K562 (cell line): ENCODE measurements around the gene SYNGR3. TPM values are rescaled to one million over a fixed set of nuclear protein-coding genes. Genes with fewer than 3 reads are reported as not detected.
A peak's percentile ranks its signal among the peaks of the same experiment; 100 is the strongest.

Source experiments
- ATAC-seq: fragments of 200-7000 bp; cut with Tn5 transposase; 3 replicates; pipeline ENCODE4 v1.9.1; 2020; ENCODE audit warnings: moderate library complexity
- BruUV-seq: library from RNA; stranded (reverse); fragments of 400-500 nt; replicated peaks from 2 replicates; lab custom pipeline; 2021; lab: Mats Ljungman, UMichigan
- CTCF ChIA-PET: fragments of 300-600 bp; formaldehyde crosslinking; extraction: SDS; loops from one replicate; lab custom pipeline; 2021; ENCODE audit warnings: low intra/inter-chr PET ratio; lab: Yijun Ruan, JAX
- POLR2A ChIA-PET: fragments of 300-600, 350-650 bp; sonication (Branson Sonifier 250); formaldehyde crosslinking; extraction: SDS; loops from one replicate; lab custom pipeline; 2021; ENCODE audit warnings: antibody characterized with exemption, inconsistent platforms; lab: Yijun Ruan, JAX
- DNase-seq, 4 experiments: peaks; one replicate each; pipeline versions ENCODE4 v3.0.0 to v3.0.0-alpha.2; 2011 to 2018; ENCODE audit warnings: low spot score in 3 of 4, mixed read lengths in 3 of 4; ENCODE audit errors: extremely low read depth in 1 of 4
- FAIRE-seq: peaks from 2 replicates; lab custom pipeline; 2011; peaks lifted over from hg19 to GRCh38; lab: Jason Lieb, UNC
- H2AFZ ChIP-seq: 2 replicates; pipeline ENCODE4 v1.6.0; 2011; ENCODE audit warnings: low read depth, low read length, control low read depth, inconsistent platforms
- H3K27ac ChIP-seq: fragments of 200-600 bp; 3 replicates; pipeline ENCODE4 v1.8.0; 2011; ENCODE audit warnings: low read depth, mild to moderate bottlenecking, control low read depth, inconsistent platforms, low read length, moderate library complexity, mixed read lengths; ENCODE audit errors: extremely low read depth
- H3K27me3 ChIP-seq, 2 experiments: fragments of 300-600 bp in 1 of 2; 2 replicates in 1 of 2; 3 replicates in 1 of 2; pipeline versions ENCODE4 v1.6.0 to v1.8.0; 2011; ENCODE audit warnings: inconsistent platforms in 2 of 2, low read length in 2 of 2, mild to moderate bottlenecking in 1 of 2, mixed read lengths in 1 of 2, moderate library complexity in 1 of 2; ENCODE audit not compliant: control insufficient read depth in 2 of 2, insufficient read depth in 2 of 2
- H3K36me3 ChIP-seq: fragments of 300-600 bp; 3 replicates; pipeline ENCODE4 v1.8.0; 2011; ENCODE audit warnings: mild to moderate bottlenecking, low read length, inconsistent platforms; ENCODE audit not compliant: control insufficient read depth, insufficient read depth
- H3K4me1 ChIP-seq, 2 experiments: fragments of 200-600 bp in 1 of 2; replicated peaks in 1 of 2; 2 replicates in 1 of 2; 3 replicates in 1 of 2; pipeline versions ENCODE4 v1.5.1 to v1.8.0; 2011; ENCODE audit warnings: inconsistent platforms in 2 of 2, low read length in 2 of 2, mild to moderate bottlenecking in 1 of 2, mixed read lengths in 1 of 2, moderate library complexity in 1 of 2; ENCODE audit not compliant: control insufficient read depth in 2 of 2, insufficient read depth in 2 of 2
- H3K4me2 ChIP-seq: 2 replicates; pipeline ENCODE4 v1.6.1; 2011; ENCODE audit warnings: low read length, control low read depth, inconsistent platforms, mixed read lengths; ENCODE audit not compliant: insufficient read depth
- H3K4me3 ChIP-seq: fragments of 200-600 bp; sonication (generic), shearing (Covaris generic); 2 replicates; pipeline ENCODE4 v1.5.1; 2016; ENCODE audit warnings: control low read depth, inconsistent platforms
- H3K79me2 ChIP-seq: fragments of 200-600 bp; 3 replicates; pipeline ENCODE4 v1.8.0; 2011; ENCODE audit warnings: low read length, inconsistent platforms; ENCODE audit not compliant: control insufficient read depth, insufficient read depth
- H3K9ac ChIP-seq, 2 experiments: 2 replicates each; pipeline versions ENCODE4 v1.6.0 to v1.6.1; 2011; ENCODE audit warnings: low read depth in 2 of 2, low read length in 2 of 2, control low read depth in 1 of 2, inconsistent platforms in 1 of 2, mild to moderate bottlenecking in 1 of 2, mixed read lengths in 1 of 2; ENCODE audit not compliant: insufficient read depth in 1 of 2
- H3K9me1 ChIP-seq: one replicate; pipeline ENCODE4 v1.6.0; 2011; ENCODE audit warnings: inconsistent platforms, mild to moderate bottlenecking, low read length, moderate library complexity; ENCODE audit not compliant: control insufficient read depth, insufficient read depth
- H3K9me3 ChIP-seq: replicated peaks from 2 replicates; pipeline ENCODE4 v1.5.1; 2011; ENCODE audit warnings: low read depth, low read length, inconsistent platforms; ENCODE audit not compliant: control insufficient read depth, insufficient read depth
- H4K20me1 ChIP-seq: replicated peaks from 2 replicates; pipeline ENCODE4 v1.6.1; 2011; ENCODE audit warnings: low read length, inconsistent platforms, mixed read lengths; ENCODE audit not compliant: control insufficient read depth, insufficient read depth
- BHLHE40 ChIP-seq: IDR thresholded peaks from 2 replicates; pipeline ENCODE4 v1.6.1; 2011; ENCODE audit warnings: low read length, improper control_type of control experiment
- CAMTA2 ChIP-seq: fragments of 250-450 bp; sonication (Bioruptor Pico); conservative IDR thresholded peaks from 2 replicates; pipeline ENCODE4 v1.5.1; 2022
- CHD2 ChIP-seq: IDR thresholded peaks from 2 replicates; pipeline ENCODE4 v1.6.1; 2011; ENCODE audit warnings: low read depth, low read length
- NCOR1 ChIP-seq: fragments of 450-650 bp; IDR thresholded peaks from 2 replicates; pipeline ENCODE4 v1.6.1; 2016; ENCODE audit warnings: mild to moderate bottlenecking, moderate library complexity
- NRF1 ChIP-seq, 2 experiments: fragments of 450-650 bp; IDR thresholded peaks in 1 of 2; conservative IDR thresholded peaks in 1 of 2; 2 replicates each; pipeline ENCODE4 v1.6.1; 2014; ENCODE audit warnings: mild to moderate bottlenecking in 2 of 2
- POLR2B ChIP-seq: fragments of 450-650 bp; IDR thresholded peaks from 2 replicates; pipeline ENCODE4 v1.6.1; 2018; ENCODE audit warnings: low read depth; ENCODE audit not compliant: partially characterized antibody
- POLR2H ChIP-seq: IDR thresholded peaks from 2 replicates; pipeline ENCODE4 v1.6.1; 2016; ENCODE audit warnings: missing genetic modification characterization, low read depth, mild to moderate bottlenecking, control low read depth, missing compliant biosample characterization, moderate library complexity
- SAFB ChIP-seq: fragments of 200-400 bp; formaldehyde crosslinking; IDR thresholded peaks from 2 replicates; pipeline ENCODE4 v1.6.1; 2017; ENCODE audit warnings: low read depth, low read length, borderline replicate concordance
- SIN3A ChIP-seq, 2 experiments: fragments of 150-350 bp in 1 of 2; IDR thresholded peaks; 2 replicates each; pipeline ENCODE4 v1.6.1; 2011 to 2016; ENCODE audit warnings: borderline replicate concordance in 2 of 2, low read depth in 2 of 2, low read length in 2 of 2, mild to moderate bottlenecking in 2 of 2, moderate library complexity in 2 of 2; ENCODE audit not compliant: control insufficient read depth in 1 of 2
- SUPT5H ChIP-seq: fragments of 450-650 bp; IDR thresholded peaks from 2 replicates; pipeline ENCODE4 v1.6.1; 2016
- TAF1 ChIP-seq: IDR thresholded peaks from 2 replicates; pipeline ENCODE4 v1.6.1; 2011; ENCODE audit warnings: mild to moderate bottlenecking, low read length, moderate library complexity; ENCODE audit not compliant: insufficient read depth, control insufficient read depth, severe bottlenecking; ENCODE audit errors: extremely low read depth
- ZKSCAN3 ChIP-seq: fragments of 250-450 bp; sonication (Bioruptor Pico); IDR thresholded peaks from 2 replicates; pipeline ENCODE4 v1.4.0; 2020
- ZNF347 ChIP-seq: fragments of 450-650 bp; formaldehyde crosslinking; IDR thresholded peaks from 2 replicates; pipeline ENCODE4 v1.4.0; 2020; ENCODE audit warnings: low read depth, mild to moderate bottlenecking, moderate library complexity
- ZNF77 ChIP-seq: fragments of 250-450 bp; sonication (Bioruptor Pico); IDR thresholded peaks from 2 replicates; pipeline ENCODE4 v1.5.0; 2020
- WGBS: fragments of 100-300 bp; shearing (Covaris generic); methylation state at CpG from one replicate; pipeline ENCODE4 v1.1.6; 2016; ENCODE audit warnings: low coverage, mixed read lengths; ENCODE audit not compliant: insufficient coverage; ENCODE audit errors: missing lambda C conversion rate; 5-methylcytosine and 5-hydroxymethylcytosine counted together
- in situ Hi-C: fragments of 300-500 bp; cut with MboI; formaldehyde crosslinking; loops from 4 replicates; pipeline ENCODE4 v1.15.0; 2018; ENCODE audit warnings: inconsistent platforms, mixed read lengths
- intact Hi-C: fragments of 100-400 bp; cut with micrococcal nuclease; formaldehyde crosslinking; loops from 2 replicates; pipeline ENCODE4 v1.14.2; 2022
- polyA plus RNA-seq, 8 experiments: library from polyadenylated mRNA; depleted of rRNA in 4 of 8; stranded (reverse) in 5 of 8; unstranded in 3 of 8; fragments of >200 nt; fragmentation: Nextera tagmentation in 2 of 8; fragmentation: Illumina TruSeq in 1 of 8; extraction: Ambion mirVana in 2 of 8; extraction: Trizol in 1 of 8; gene quantifications; 2 replicates each; pipeline versions ENCODE4 v1.2.1 to v1.2.3, GENCODE V29; 2011 to 2014; ENCODE audit warnings: inconsistent platforms in 1 of 8, missing spikeins in 1 of 8
- total RNA-seq, 7 experiments: library from RNA; depleted of rRNA in 6 of 7; stranded (reverse); fragments of >200 nt in 6 of 7; fragmentation: Illumina TruSeq in 2 of 7; extraction: Trizol in 2 of 7; gene quantifications; 2 replicates each; pipeline versions ENCODE4 v1.2.1 to v1.2.3, GENCODE V29; 2011 to 2021; ENCODE audit warnings: low replicate concordance in 1 of 7
- TF ChIP-seq, protein P1 (sequence below): sonication (generic); formaldehyde crosslinking; IDR thresholded peaks from 2 replicates; pipeline ENCODE4 v1.8.1; 2023; ENCODE audit warnings: mild to moderate bottlenecking, missing genetic modification reagents
- TF ChIP-seq, protein P2 (sequence below): fragments of 200-800 bp; sonication (Bioruptor generic); IDR thresholded peaks from 2 replicates; pipeline ENCODE4 v1.6.1; 2017; ENCODE audit warnings: missing genetic modification characterization, missing compliant biosample characterization

Gene SYNGR3
- total and polyA plus RNA-seq, 9 of the 15 experiments (the other 6 are each of a cell fraction or from before 2014, with no cell fraction given): 3.7 to 69.2 (median 36.3) TPM

DNA sequence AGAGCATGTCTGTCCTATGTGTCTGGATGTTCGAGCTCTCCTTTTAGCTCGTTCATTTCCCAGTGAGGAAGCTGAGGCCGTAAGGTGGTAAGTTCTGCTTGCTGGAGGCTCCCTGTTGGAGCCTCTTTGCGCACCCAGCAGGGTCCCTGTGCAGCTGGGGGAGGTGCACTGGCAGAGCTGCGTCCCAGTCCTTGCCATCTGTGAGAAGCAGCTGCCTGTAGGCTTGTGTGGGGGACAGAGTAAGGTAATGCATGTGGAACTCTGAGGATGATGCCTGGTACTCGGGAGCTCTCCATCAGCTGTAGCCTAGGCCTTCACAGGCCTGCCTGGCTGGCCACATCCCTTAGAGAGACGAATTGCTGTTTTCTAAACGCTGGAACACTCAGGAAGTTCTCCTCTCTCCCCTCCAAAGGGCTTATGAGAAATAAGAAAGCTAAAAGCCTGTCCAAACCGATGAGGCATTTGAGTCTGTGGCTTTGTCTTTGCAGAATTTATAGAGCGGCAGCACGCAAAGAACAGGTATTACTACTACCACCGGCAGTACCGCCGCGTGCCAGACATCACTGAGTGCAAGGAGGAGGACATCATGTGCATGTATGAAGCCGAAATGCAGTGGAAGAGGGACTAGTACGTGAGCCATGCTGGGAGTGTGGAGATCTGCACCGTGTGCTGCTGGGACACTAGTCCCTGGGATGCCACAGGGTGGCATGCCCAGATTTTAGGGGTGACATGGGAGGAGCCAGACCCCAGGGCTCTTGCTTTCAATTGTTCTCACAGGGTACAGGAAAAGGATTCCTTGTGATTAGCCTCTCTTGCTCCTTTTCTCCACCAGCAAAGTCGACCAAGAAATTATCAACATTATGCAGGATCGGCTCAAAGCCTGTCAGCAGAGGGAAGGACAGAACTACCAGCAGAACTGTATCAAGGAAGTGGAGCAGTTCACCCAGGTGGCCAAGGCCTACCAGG, 28.8 kb upstream of the SYNGR3 start:
- ATAC-seq: peak; percentile 53
- peak in 1 of 4 experiments; percentile 75 for DNase-seq
- Histone ChIP-seq H3K27ac (peak overlapping the region; percentile 83), H3K4me1 (peaks cover 8 to 49% of the 10 kb centered on the region in 2 experiments; a peak in 4 of 5 replicates), H3K9ac (peak overlapping the region; percentile 75 to 94), H2AFZ (no peak overlapping the region), H3K36me3 (peaks cover 38% of the 10 kb centered on the region), H3K9me1 (no peaks in the 10 kb centered on the region), H3K4me3 (peak overlapping the region; percentile 65), H3K27me3 (no peaks in the 10 kb centered on the region), H3K9me3 (no peaks in the 10 kb centered on the region), H3K4me2 (peak overlapping the region; percentile 100), H3K79me2 (peaks cover 67% of the 10 kb centered on the region), H4K20me1 (peaks cover 35% of the 10 kb centered on the region)
- in situ Hi-C loops: no loop called here
- intact Hi-C loops: no loop called here
- TSS peak; percentile 35 for BruUV-seq
- WGBS: 4% methylated on average over 19 of the region's 20 CpGs
- peak; percentile 81 for FAIRE-seq
- POLR2A ChIA-PET: interaction anchor here (0.6 to 3.0 kb wide), 17 partner anchors 9 to 1586 kb away, joined by 3 to 13 read pairs (median 3); partner anchors contain the start of genes EME2, MRPS34, MSRB1 and NUBP2
- CTCF ChIA-PET: interaction anchor here (0.6 kb wide), 1 partner anchor 1722 kb away, joined by 3 read pairs; no protein-coding TSS in a partner anchor
- TF ChIP-seq ZNF77: peak; percentile 89; the same call in 1 of the 2 replicates
- no peak for TF ChIP-seq BHLHE40
- TF ChIP-seq NRF1 (conservative IDR thresholded peaks at IDR 0.05 in 1 of 2, IDR thresholded peaks at IDR 0.05 in 1 of 2): 0 out of 4 replicates have a peak, but pooled peaks of 1 of the 2 experiments have one; percentile 22
- peak; percentile 40; the same call in 1 of the 2 replicates for TF ChIP-seq POLR2H (tag)
- peak; percentile 42; the same call in 1 of the 2 replicates for TF ChIP-seq ZNF347 (CRISPR knock-in tag)
- no peak for TF ChIP-seq ZKSCAN3 (CRISPR knock-in tag)
- TF ChIP-seq, protein P1, sequence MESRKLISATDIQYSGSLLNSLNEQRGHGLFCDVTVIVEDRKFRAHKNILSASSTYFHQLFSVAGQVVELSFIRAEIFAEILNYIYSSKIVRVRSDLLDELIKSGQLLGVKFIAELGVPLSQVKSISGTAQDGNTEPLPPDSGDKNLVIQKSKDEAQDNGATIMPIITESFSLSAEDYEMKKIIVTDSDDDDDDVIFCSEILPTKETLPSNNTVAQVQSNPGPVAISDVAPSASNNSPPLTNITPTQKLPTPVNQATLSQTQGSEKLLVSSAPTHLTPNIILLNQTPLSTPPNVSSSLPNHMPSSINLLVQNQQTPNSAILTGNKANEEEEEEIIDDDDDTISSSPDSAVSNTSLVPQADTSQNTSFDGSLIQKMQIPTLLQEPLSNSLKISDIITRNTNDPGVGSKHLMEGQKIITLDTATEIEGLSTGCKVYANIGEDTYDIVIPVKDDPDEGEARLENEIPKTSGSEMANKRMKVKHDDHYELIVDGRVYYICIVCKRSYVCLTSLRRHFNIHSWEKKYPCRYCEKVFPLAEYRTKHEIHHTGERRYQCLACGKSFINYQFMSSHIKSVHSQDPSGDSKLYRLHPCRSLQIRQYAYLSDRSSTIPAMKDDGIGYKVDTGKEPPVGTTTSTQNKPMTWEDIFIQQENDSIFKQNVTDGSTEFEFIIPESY: no peak
- peak; percentile 18 for TF ChIP-seq TAF1
- TF ChIP-seq SIN3A (IDR thresholded peaks at IDR 0.05; ENCODE audit: borderline replicate concordance in 2 of 2, control insufficient read depth in 1 of 2, low read depth in 2 of 2, low read length in 2 of 2): peak in 1 of 2 experiments; percentile 78; a peak in 2 of 4 replicates
- TF ChIP-seq SUPT5H: peak; percentile 95
- TF ChIP-seq POLR2B: peak; percentile 92
- TF ChIP-seq NCOR1: peak; percentile 53; the same call in 1 of the 2 replicates
- 0 out of 2 replicates have a peak, but pooled peaks have one; percentile 58 for TF ChIP-seq CAMTA2
- peak; percentile 19 for TF ChIP-seq CHD2
- TF ChIP-seq, protein P2, sequence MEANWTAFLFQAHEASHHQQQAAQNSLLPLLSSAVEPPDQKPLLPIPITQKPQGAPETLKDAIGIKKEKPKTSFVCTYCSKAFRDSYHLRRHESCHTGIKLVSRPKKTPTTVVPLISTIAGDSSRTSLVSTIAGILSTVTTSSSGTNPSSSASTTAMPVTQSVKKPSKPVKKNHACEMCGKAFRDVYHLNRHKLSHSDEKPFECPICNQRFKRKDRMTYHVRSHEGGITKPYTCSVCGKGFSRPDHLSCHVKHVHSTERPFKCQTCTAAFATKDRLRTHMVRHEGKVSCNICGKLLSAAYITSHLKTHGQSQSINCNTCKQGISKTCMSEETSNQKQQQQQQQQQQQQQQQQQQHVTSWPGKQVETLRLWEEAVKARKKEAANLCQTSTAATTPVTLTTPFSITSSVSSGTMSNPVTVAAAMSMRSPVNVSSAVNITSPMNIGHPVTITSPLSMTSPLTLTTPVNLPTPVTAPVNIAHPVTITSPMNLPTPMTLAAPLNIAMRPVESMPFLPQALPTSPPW: no peak
- no peak for TF ChIP-seq SAFB
